Peyer's patch (tissue), 4 donors: ENCODE results near the gene SKAP1. TPM values are rescaled to one million over a fixed set of nuclear protein-coding genes. Genes with fewer than 3 reads are reported as not detected.

Experiments
- DNase-seq, 3 donors: peaks; one replicate each; pipeline ENCODE4 v3.0.0-alpha.2; 2017 to 2019
- H3K27ac ChIP-seq, 4 donors: fragments of 200-600 bp; sonication (generic); one replicate each; pipeline ENCODE4 v1.5.1; 2016 to 2019
- H3K27me3 ChIP-seq, 2 donors: fragments of 200-600 bp; sonication (generic); one replicate each; pipeline ENCODE4 v1.5.1; 2019
- H3K36me3 ChIP-seq, 3 donors: fragments of 200-600 bp; sonication (generic); one replicate each; pipeline ENCODE4 v1.5.1; 2016 to 2019
- H3K4me1 ChIP-seq, 4 donors: fragments of 200-600 bp; sonication (generic); one replicate each; pipeline ENCODE4 v1.5.1; 2016 to 2019
- H3K4me3 ChIP-seq, 4 donors: fragments of 200-600 bp; sonication (generic); 1 replicate in 3 of 4; 2 replicates in 1 of 4; pipeline ENCODE4 v1.5.1; 2016 to 2019; ENCODE audit warnings: mild to moderate bottlenecking in 1 of 4
- H3K9me3 ChIP-seq, 4 donors: fragments of 200-600 bp; sonication (generic); one replicate each; pipeline ENCODE4 v1.5.1; 2016 to 2019; ENCODE audit warnings: mild to moderate bottlenecking in 1 of 4
- POLR2A ChIP-seq, 2 donors: fragments of 450-650 bp; IDR thresholded peaks; one replicate each; pipeline ENCODE4 v1.5.1; 2017; ENCODE audit warnings: antibody characterized with exemption in 2 of 2, mild to moderate bottlenecking in 2 of 2, moderate library complexity in 2 of 2
- total RNA-seq, 4 donors: library from RNA; depleted of rRNA; stranded (reverse); fragments of >200 nt; gene quantifications; one replicate each; pipeline ENCODE4 v1.1.0, GENCODE V29; 2016
- TF ChIP-seq, protein P1 (sequence below), 6 experiments: fragments of 450-650 bp in 4 of 6; fragments of 200-600 bp in 2 of 6; sonication (generic) in 1 of 6; IDR thresholded peaks; one replicate each; pipeline ENCODE4 v1.5.1; 2017 to 2019; ENCODE audit warnings: antibody characterized with exemption in 6 of 6, mild to moderate bottlenecking in 3 of 6, moderate library complexity in 1 of 6

SKAP1 gene
- total RNA-seq, 4 donors from 2014 or later: 3.1 to 17.3 (median 6.5) TPM

DNA sequence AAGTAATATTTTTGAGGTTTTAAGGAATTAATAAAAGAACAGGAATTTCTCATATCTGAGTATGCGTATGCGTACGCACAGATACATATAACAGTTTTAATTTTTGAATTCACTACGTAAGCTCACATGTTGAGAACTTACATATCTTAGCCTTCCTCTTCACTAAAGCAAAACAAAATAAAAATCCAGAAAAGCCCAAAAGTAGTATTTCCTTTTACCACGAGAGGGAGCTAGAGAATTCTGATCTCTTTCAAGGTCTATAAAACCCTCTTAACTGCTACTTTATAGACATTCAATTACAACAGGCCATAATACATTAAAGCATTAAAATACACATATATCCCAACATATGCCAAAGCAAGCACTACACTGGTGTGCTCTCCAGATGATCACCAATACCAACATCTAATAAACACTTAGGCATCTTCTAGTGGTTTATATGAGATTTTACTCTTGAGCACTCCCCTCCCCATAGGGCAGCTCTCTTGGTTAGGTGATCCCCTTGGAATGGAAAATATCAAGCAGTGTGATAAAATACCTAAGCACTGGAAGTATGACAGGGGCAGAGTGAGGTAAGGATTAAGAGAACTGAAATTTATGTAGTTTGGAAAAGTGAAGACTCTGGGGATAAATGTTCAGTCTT, 94.0 kb downstream of the SKAP1 start:
- Histone ChIP-seq H3K4me1 (no peaks in the 10 kb centered on the region), H3K9me3 (no peaks in the 10 kb centered on the region), H3K36me3 (no peaks in the 10 kb centered on the region), H3K27me3 (no peaks in the 10 kb centered on the region), H3K27ac (no peak overlapping the region), H3K4me3 (no peak overlapping the region)
- no peak for DNase-seq
- TF ChIP-seq, protein P1, sequence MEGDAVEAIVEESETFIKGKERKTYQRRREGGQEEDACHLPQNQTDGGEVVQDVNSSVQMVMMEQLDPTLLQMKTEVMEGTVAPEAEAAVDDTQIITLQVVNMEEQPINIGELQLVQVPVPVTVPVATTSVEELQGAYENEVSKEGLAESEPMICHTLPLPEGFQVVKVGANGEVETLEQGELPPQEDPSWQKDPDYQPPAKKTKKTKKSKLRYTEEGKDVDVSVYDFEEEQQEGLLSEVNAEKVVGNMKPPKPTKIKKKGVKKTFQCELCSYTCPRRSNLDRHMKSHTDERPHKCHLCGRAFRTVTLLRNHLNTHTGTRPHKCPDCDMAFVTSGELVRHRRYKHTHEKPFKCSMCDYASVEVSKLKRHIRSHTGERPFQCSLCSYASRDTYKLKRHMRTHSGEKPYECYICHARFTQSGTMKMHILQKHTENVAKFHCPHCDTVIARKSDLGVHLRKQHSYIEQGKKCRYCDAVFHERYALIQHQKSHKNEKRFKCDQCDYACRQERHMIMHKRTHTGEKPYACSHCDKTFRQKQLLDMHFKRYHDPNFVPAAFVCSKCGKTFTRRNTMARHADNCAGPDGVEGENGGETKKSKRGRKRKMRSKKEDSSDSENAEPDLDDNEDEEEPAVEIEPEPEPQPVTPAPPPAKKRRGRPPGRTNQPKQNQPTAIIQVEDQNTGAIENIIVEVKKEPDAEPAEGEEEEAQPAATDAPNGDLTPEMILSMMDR (IDR thresholded peaks at IDR 0.05): peak; percentile 66 to 92 (median 84)
- no peak for TF ChIP-seq POLR2A (IDR thresholded peaks at IDR 0.05)

DNA sequence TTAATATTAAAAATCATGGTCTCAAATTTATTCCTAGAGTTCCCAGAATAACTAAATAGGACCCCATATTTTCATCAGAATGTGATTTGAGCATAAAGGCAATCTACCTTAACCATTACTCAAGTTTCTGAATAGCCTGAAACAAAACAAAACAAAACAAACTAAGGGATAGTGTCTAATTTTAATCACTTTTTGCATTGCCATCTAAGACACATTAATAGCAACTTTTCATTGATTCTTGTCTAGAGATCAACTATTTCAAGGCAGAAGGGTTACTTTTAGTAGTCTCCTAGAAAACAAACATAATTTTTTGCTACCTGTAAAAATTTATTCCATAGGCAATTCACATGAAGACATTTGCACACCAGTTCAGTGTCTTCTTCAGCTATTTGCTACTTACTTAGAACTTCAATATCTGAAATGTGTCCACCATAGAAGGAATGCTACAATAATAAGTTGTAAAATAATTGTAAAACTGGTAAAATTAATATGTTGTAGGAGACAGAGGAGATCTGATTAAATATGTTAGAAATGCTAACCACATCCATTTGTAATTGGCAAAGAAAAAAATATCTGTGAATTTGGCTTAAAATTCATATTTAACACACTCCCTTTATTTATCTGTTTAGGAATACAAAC, 94.7 kb downstream of the SKAP1 start:
- TF ChIP-seq, protein P1 (IDR thresholded peaks at IDR 0.05): no peak
- no peak for TF ChIP-seq POLR2A (IDR thresholded peaks at IDR 0.05)
- Histone ChIP-seq H3K27ac (no peak overlapping the region), H3K27me3 (no peaks in the 10 kb centered on the region), H3K9me3 (no peaks in the 10 kb centered on the region), H3K4me3 (no peak overlapping the region), H3K36me3 (no peaks in the 10 kb centered on the region), H3K4me1 (no peaks in the 10 kb centered on the region)
- DNase-seq: no peak

DNA sequence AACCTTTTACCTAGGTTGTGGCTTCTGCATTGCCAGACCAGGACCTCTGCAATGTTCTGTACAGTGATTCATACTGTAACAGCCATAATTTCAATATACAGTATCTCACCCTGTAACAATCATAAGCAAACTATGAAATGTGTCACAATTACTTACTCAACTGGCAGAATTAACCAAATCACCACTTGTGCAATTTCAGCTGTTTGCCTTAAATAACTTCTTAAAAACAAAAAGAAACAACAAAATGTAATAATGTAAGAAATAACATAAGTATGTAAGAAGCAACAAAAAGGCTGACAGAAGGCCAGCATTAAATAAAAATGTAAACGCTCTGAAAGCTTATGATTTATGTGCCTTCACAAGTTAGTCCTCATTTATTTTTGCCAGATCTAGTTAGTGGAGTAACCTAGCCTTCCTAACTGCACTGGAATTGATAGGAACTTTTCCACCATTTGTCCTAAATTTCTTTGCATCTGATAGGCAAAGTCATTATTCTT, 96.9 kb downstream of the SKAP1 start:
- no peaks in the 10 kb centered on the region for H3K36me3 ChIP-seq
- no peaks in the 10 kb centered on the region for H3K27me3 ChIP-seq
- no peak overlapping the region for H3K4me3 ChIP-seq
- no peaks in the 10 kb centered on the region for H3K9me3 ChIP-seq
- no peaks in the 10 kb centered on the region for H3K4me1 ChIP-seq
- TF ChIP-seq, protein P1 (IDR thresholded peaks at IDR 0.05): no peak
- TF ChIP-seq POLR2A (IDR thresholded peaks at IDR 0.05): no peak
- no peak for DNase-seq
- H3K27ac ChIP-seq: no peak overlapping the region

DNA sequence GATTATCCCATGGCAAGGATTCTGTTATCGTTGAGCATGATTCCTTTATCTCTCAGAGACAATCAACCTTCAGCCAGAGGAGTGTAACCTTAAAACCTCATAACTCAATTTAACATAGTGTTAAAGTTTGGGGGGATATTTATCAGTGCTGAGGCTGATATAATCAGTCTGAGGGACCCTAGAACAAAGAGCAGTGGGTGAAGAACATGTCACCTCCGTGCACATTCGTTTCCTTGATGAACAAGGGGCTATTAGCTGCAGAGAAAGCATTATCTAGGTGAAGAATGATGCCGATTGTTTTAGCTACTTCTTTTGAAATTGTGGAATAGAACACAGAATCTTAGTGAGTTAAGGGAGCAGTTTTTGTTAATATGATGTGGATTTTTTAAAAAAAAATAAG, 99.1 kb downstream of the SKAP1 start:
- no peaks in the 10 kb centered on the region for H3K36me3 ChIP-seq
- H3K9me3 ChIP-seq: no peaks in the 10 kb centered on the region
- no peak for DNase-seq
- no peak overlapping the region for H3K4me3 ChIP-seq
- H3K27ac ChIP-seq: no peak overlapping the region
- no peaks in the 10 kb centered on the region for H3K4me1 ChIP-seq
- no peak for TF ChIP-seq POLR2A (IDR thresholded peaks at IDR 0.05)
- TF ChIP-seq, protein P1 (IDR thresholded peaks at IDR 0.05): no peak
- no peaks in the 10 kb centered on the region for H3K27me3 ChIP-seq

DNA sequence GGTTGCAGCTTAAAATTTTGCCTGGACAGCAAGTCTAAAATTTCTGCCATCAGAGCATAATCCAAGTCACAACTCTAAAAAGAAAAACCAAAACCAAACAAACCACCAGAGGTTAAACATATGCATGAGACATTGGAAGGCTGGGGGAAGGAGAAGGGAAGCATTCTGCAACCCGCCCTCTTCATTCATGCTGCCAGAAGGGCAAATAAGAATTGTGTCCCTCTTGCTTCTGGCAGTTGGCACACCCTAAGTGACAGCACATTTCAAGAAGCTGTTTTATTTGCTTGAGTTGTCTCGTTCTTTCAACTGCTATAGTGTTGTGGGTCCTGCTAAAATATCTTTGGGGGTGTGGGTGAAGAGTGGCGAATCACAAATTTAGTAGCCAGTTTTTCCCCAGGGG, 99.6 kb downstream of the SKAP1 start:
- TF ChIP-seq, protein P1 (IDR thresholded peaks at IDR 0.05): no peak
- no peak for TF ChIP-seq POLR2A (IDR thresholded peaks at IDR 0.05)
- DNase-seq: no peak
- no peak overlapping the region for H3K4me3 ChIP-seq
- H3K9me3 ChIP-seq: no peaks in the 10 kb centered on the region
- no peaks in the 10 kb centered on the region for H3K27me3 ChIP-seq
- H3K4me1 ChIP-seq: no peaks in the 10 kb centered on the region
- no peaks in the 10 kb centered on the region for H3K36me3 ChIP-seq
- H3K27ac ChIP-seq: no peak overlapping the region
